Immature natural killer cell (primary cell): ENCODE results near the gene KRT6A. TPM values are rescaled to one million over a fixed set of nuclear protein-coding genes. Genes with fewer than 3 reads are reported as not detected.
"Not testable (repeated sequence)": the region's sequence is repeated elsewhere in the genome, so short reads cannot be mapped to it uniquely, and the experiment has no call there.

Experiments
- DNase-seq, 3 donors: peaks; one replicate each; pipeline ENCODE4 v3.0.0; 2022; ENCODE audit warnings: mixed read lengths in 1 of 3
- H3K27ac Mint-ChIP-seq, 6 donors: one replicate each; pipeline ENCODE4 v1.8.0; 2020; ENCODE audit warnings: mixed read lengths in 6 of 6, mild to moderate bottlenecking in 5 of 6, inconsistent platforms in 4 of 6, moderate library complexity in 3 of 6
- H3K27me3 Mint-ChIP-seq, 3 donors: one replicate each; pipeline ENCODE4 v1.8.0; 2020 to 2021; ENCODE audit warnings: low read depth in 3 of 3, mild to moderate bottlenecking in 3 of 3, mixed read lengths in 3 of 3, moderate library complexity in 3 of 3, inconsistent platforms in 1 of 3
- H3K36me3 Mint-ChIP-seq, 3 donors: one replicate each; pipeline ENCODE4 v1.8.0; 2020; ENCODE audit warnings: mixed read lengths in 3 of 3, inconsistent platforms in 2 of 3, mild to moderate bottlenecking in 2 of 3
- H3K4me1 Mint-ChIP-seq, 2 donors: one replicate each; pipeline ENCODE4 v1.8.0; 2020; ENCODE audit warnings: inconsistent platforms in 2 of 2, mild to moderate bottlenecking in 2 of 2, mixed read lengths in 2 of 2, moderate library complexity in 1 of 2
- H3K4me3 Mint-ChIP-seq, 5 donors: one replicate each; pipeline ENCODE4 v1.8.0; 2020; ENCODE audit warnings: mild to moderate bottlenecking in 5 of 5, mixed read lengths in 5 of 5, inconsistent platforms in 3 of 5, moderate library complexity in 3 of 5
- H3K9me3 Mint-ChIP-seq, 6 donors: one replicate each; pipeline ENCODE4 v1.8.0; 2020; ENCODE audit warnings: mild to moderate bottlenecking in 6 of 6, mixed read lengths in 6 of 6, inconsistent platforms in 4 of 6, moderate library complexity in 3 of 6
- polyA plus RNA-seq, 3 donors: library from polyadenylated mRNA; unstranded; fragments of 300-500 nt; fragmentation: Illumina TruSeq; gene quantifications; one replicate each; pipeline ENCODE4 v1.2.3, GENCODE V29; 2021

The KRT6A gene
- polyA plus RNA-seq, 3 donors from 2014 or later = not detected

DNA sequence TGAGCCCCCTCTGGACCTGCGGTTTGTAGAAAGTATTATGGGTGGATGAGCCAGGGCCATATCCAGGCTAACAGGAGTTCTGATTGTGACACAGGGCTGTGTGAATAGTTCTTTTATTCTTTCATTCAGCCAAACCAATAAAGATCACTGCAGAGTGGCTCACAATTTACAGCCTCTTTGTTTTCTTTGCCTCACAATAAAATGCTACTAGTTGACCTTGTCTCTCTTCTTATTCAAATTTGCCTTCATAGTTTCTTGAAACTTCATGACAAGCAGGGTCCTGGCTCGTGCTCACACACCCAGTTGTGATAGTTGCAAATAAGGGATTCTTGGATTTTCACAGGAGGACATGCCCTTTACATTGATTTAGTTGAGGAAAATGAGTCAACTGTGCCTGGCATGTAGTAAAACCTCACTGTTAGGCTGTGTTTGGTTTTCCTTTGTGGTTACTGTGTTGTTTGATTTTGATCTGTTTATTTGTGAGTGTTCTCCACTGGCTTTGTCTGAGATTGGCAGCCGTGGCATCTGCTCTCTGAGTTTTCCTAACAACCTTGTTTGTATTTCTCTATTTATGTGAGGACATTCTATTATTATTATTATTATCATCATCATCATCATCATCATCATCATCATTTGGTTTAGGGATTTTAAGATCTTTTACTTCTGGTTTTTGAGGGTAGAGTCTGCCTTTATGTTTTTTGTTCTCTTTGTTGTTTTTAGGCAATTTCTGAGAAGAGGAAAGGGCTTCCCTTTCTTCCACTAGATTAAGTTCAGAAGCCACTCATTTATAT lies 38.5 kb downstream of the KRT6A start:
- H3K4me1 Mint-ChIP-seq = peaks cover 13 to 22% of the 10 kb centered on the region in 2 donors
- H3K4me3 Mint-ChIP-seq = peak overlapping the region in 1 of 5 donors; percentile 9
- peak in 1 of 3 donors; percentile 7 for DNase-seq
- no peaks in the 10 kb centered on the region for H3K9me3 Mint-ChIP-seq
- peaks cover 0 to 4% (median 4%) of the 10 kb centered on the region in 3 donors for H3K27me3 Mint-ChIP-seq
- H3K27ac Mint-ChIP-seq = peak overlapping the region in 1 of 6 donors; percentile 19
- H3K36me3 Mint-ChIP-seq = peaks cover 0 to 4% (median 0%) of the 10 kb centered on the region in 3 donors

DNA sequence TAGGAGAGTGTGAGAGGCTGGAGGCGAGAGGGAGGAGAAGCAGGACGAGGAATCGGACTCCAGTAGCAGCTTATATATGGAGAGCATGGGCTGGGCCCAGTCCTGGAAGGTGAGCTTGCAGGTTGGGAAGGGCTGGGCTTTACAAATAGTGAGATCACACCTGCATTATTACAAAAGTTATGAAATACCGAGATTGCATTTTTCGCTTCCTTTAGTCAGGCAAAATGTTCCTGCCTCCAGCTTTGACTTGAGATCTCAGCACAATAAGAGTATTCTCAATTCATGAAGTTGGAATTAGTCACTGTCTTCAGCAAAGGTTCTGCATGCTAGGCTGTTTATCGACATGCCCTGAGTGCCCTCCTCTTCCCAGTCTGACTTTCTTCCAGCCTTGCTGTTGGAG lies 41.0 kb downstream of the KRT6A start, which contains the start of gene KRT6B:
Gene KRT6B (minus strand): TSS at position 46 of the 400 bp plus-strand sequence. CDS start 68 bp downstream, outside the sequence.
- no peak within 1 kb of the TSS for H3K4me3 Mint-ChIP-seq
- no peaks in the 10 kb centered on the region for H3K9me3 Mint-ChIP-seq
- no peak for DNase-seq
- H3K27ac Mint-ChIP-seq = no peak within 1 kb of the TSS
- no peaks in the 10 kb centered on the region for H3K36me3 Mint-ChIP-seq
- peaks cover 0 to 2% (median 1%) of the 10 kb centered on the region in 3 donors for H3K27me3 Mint-ChIP-seq
- peaks cover 29% of the 10 kb centered on the region in 2 donors for H3K4me1 Mint-ChIP-seq

- peaks cover 0 to 2% (median 0%) of the 10 kb centered on the region in 6 donors for H3K9me3 Mint-ChIP-seq
- peak in 1 of 3 donors; percentile 8 for DNase-seq
- peaks cover 0 to 4% (median 3%) of the 10 kb centered on the region in 3 donors for H3K27me3 Mint-ChIP-seq
- no peaks in the 10 kb centered on the region for H3K36me3 Mint-ChIP-seq
- peak overlapping the region in 2 of 6 donors; percentile 46 to 58 for H3K27ac Mint-ChIP-seq
- peaks cover 21 to 28% of the 10 kb centered on the region in 2 donors for H3K4me1 Mint-ChIP-seq
- peak overlapping the region in 2 of 5 donors; percentile 8 to 23 for H3K4me3 Mint-ChIP-seq
Measured at GRCh38 chr12:52448228-52448627, 44.8 kb downstream of the KRT6A start.

GRCh38 chr12:52447196-52447595 lies 45.9 kb downstream of the KRT6A start:
- H3K27me3 Mint-ChIP-seq, H3K4me3 Mint-ChIP-seq, H3K36me3 Mint-ChIP-seq, H3K9me3 Mint-ChIP-seq, H3K27ac Mint-ChIP-seq, DNase-seq: not testable (repeated sequence)
- H3K4me1 Mint-ChIP-seq = peaks cover 21 to 28% of the 10 kb centered on the region in 2 donors

- H3K27me3 Mint-ChIP-seq = peaks cover 4 to 9% (median 6%) of the 10 kb centered on the region in 3 donors
- peak overlapping the region in 4 of 6 donors; percentile 13 to 66 (median 45) for H3K27ac Mint-ChIP-seq
- H3K4me1 Mint-ChIP-seq = peaks cover 21 to 28% of the 10 kb centered on the region in 2 donors
- H3K9me3 Mint-ChIP-seq = peaks cover 0 to 4% (median 0%) of the 10 kb centered on the region in 6 donors
- H3K4me3 Mint-ChIP-seq = peak overlapping the region in 2 of 5 donors; percentile 17 to 72
- no peak for DNase-seq
- H3K36me3 Mint-ChIP-seq = no peaks in the 10 kb centered on the region
Measured at GRCh38 chr12:52446367-52447045, 46.6 kb downstream of the KRT6A start.

GRCh38 chr12:52445876-52446275 lies 47.2 kb downstream of the KRT6A start:
- H3K27ac Mint-ChIP-seq = no peak overlapping the region
- no peak for DNase-seq
- no peak overlapping the region for H3K4me3 Mint-ChIP-seq
- H3K36me3 Mint-ChIP-seq = no peaks in the 10 kb centered on the region
- peaks cover 6 to 13% (median 8%) of the 10 kb centered on the region in 3 donors for H3K27me3 Mint-ChIP-seq
- peaks cover 0 to 4% (median 0%) of the 10 kb centered on the region in 6 donors for H3K9me3 Mint-ChIP-seq
- H3K4me1 Mint-ChIP-seq = peaks cover 21 to 28% of the 10 kb centered on the region in 2 donors

GRCh38 chr12:52444647-52445595 lies 48.1 kb downstream of the KRT6A start:
- peaks cover 0 to 4% (median 0%) of the 10 kb centered on the region in 6 donors for H3K9me3 Mint-ChIP-seq
- no peaks in the 10 kb centered on the region for H3K36me3 Mint-ChIP-seq
- H3K27ac Mint-ChIP-seq = no peak overlapping the region
- peaks cover 6 to 16% (median 9%) of the 10 kb centered on the region in 3 donors for H3K27me3 Mint-ChIP-seq
- no peak overlapping the region for H3K4me3 Mint-ChIP-seq
- peaks cover 21 to 28% of the 10 kb centered on the region in 2 donors for H3K4me1 Mint-ChIP-seq
- DNase-seq = no peak

- H3K27ac Mint-ChIP-seq = no peak overlapping the region
- peaks cover 21 to 27% of the 10 kb centered on the region in 2 donors for H3K4me1 Mint-ChIP-seq
- no peak for DNase-seq
- H3K27me3 Mint-ChIP-seq = peaks cover 6 to 14% (median 9%) of the 10 kb centered on the region in 3 donors
- no peak overlapping the region for H3K4me3 Mint-ChIP-seq
- H3K36me3 Mint-ChIP-seq = no peaks in the 10 kb centered on the region
- peaks cover 0 to 4% (median 0%) of the 10 kb centered on the region in 6 donors for H3K9me3 Mint-ChIP-seq
Measured at GRCh38 chr12:52443966-52444365, 49.1 kb downstream of the KRT6A start.

- Mint-ChIP-seq H3K9me3 (peaks cover 0 to 4% (median 0%) of the 10 kb centered on the region in 6 donors), H3K27me3 (peaks cover 5 to 14% (median 9%) of the 10 kb centered on the region in 3 donors), H3K4me1 (peaks cover 13 to 14% of the 10 kb centered on the region in 2 donors), H3K4me3 (no peak overlapping the region), H3K27ac (no peak overlapping the region), H3K36me3 (no peaks in the 10 kb centered on the region)
- DNase-seq = no peak
Measured at GRCh38 chr12:52442600-52443061, 50.4 kb downstream of the KRT6A start.

GRCh38 chr12:52441320-52441911 lies 51.6 kb downstream of the KRT6A start:
- Mint-ChIP-seq H3K4me1 (peaks cover 6 to 7% of the 10 kb centered on the region in 2 donors), H3K27me3 (peaks cover 5 to 14% (median 9%) of the 10 kb centered on the region in 3 donors), H3K4me3 (no peak overlapping the region), H3K36me3 (no peaks in the 10 kb centered on the region), H3K9me3 (peaks cover 0 to 4% (median 0%) of the 10 kb centered on the region in 6 donors), H3K27ac (no peak overlapping the region)
- DNase-seq = no peak

GRCh38 chr12:52440821-52441319 lies 52.2 kb downstream of the KRT6A start:
- peaks cover 3 to 13% (median 9%) of the 10 kb centered on the region in 3 donors for H3K27me3 Mint-ChIP-seq
- no peak overlapping the region for H3K27ac Mint-ChIP-seq
- H3K9me3 Mint-ChIP-seq = peaks cover 0 to 4% (median 0%) of the 10 kb centered on the region in 6 donors
- H3K36me3 Mint-ChIP-seq = no peaks in the 10 kb centered on the region
- H3K4me3 Mint-ChIP-seq = no peak overlapping the region
- peaks cover under 1 to 2% of the 10 kb centered on the region in 2 donors for H3K4me1 Mint-ChIP-seq
- no peak for DNase-seq

DNA sequence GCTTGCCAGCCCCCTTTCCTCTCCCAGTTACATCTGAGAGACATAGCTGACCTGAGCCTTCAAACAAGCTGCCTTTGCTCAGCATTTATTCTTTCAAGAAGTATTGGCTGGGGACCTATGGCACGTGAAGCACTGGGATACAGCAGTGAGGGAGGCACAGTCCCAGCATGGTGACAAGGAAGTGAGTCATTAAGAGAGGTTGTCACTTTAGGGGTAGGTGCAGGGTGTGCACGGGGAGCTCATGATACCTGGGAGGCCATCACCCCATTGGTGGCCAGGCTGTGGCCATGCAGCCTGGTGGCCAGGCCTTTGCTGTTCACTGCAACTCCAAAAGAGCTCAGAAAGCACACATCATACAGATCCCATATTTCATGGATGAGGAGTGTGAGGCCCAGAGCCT lies 53.2 kb downstream of the KRT6A start:
- no peak for DNase-seq
- Mint-ChIP-seq H3K27ac (no peak overlapping the region), H3K4me3 (no peak overlapping the region), H3K9me3 (peaks cover 0 to 4% (median 0%) of the 10 kb centered on the region in 6 donors), H3K36me3 (no peaks in the 10 kb centered on the region), H3K27me3 (peaks cover 3 to 12% (median 9%) of the 10 kb centered on the region in 3 donors), H3K4me1 (no peaks in the 10 kb centered on the region)
